HepG2 (cell line): ENCODE measurements around the gene FZD7. TPM values are rescaled to one million over a fixed set of nuclear protein-coding genes. Genes with fewer than 3 reads are reported as not detected.

ENCODE experiments used
- ATAC-seq: fragments of 200-7000 bp; cut with Tn5 transposase; 3 replicates; pipeline ENCODE4 v1.9.1; 2020; ENCODE audit warnings: mild to moderate bottlenecking, moderate library complexity
- BruUV-seq: library from RNA; stranded (reverse); fragments of 400-500 nt; replicated peaks from 2 replicates; lab custom pipeline; 2021; lab: Mats Ljungman, UMichigan
- CTCF ChIA-PET: fragments of 300-600 bp; formaldehyde crosslinking; extraction: SDS; loops from one replicate; lab custom pipeline; 2021; ENCODE audit warnings: low total read pairs, inconsistent platforms, low intra/inter-chr PET ratio; lab: Yijun Ruan, JAX
- POLR2A ChIA-PET: fragments of 350-600 bp; sonication (Branson Sonifier 250); formaldehyde crosslinking; loops from one replicate; lab custom pipeline; 2020; ENCODE audit warnings: antibody characterized with exemption, inconsistent platforms; lab: Yijun Ruan, JAX
- DNase-seq: peaks from one replicate; pipeline ENCODE4 v3.0.0-alpha.2; 2015; ENCODE audit warnings: low spot score
- FAIRE-seq: peaks from 3 replicates; lab custom pipeline; 2011; peaks lifted over from hg19 to GRCh38; lab: Jason Lieb, UNC
- H2AFZ ChIP-seq: one replicate; pipeline ENCODE4 v1.6.1; 2011; ENCODE audit warnings: low read length, inconsistent platforms
- H3K27ac ChIP-seq: fragments of 300-600 bp; 3 replicates; pipeline ENCODE4 v1.8.0; 2011; ENCODE audit warnings: mixed run types, mild to moderate bottlenecking, mixed read lengths, low read length, inconsistent platforms; ENCODE audit not compliant: insufficient read depth; ENCODE audit errors: extremely low read length
- H3K27me3 ChIP-seq, 2 experiments: fragments of 200-600 bp in 1 of 2; 2 replicates in 1 of 2; 3 replicates in 1 of 2; pipeline versions ENCODE4 v1.6.0 to v1.8.0; 2011; ENCODE audit warnings: low read length in 2 of 2, mild to moderate bottlenecking in 2 of 2, moderate library complexity in 2 of 2, inconsistent platforms in 1 of 2; ENCODE audit not compliant: insufficient read depth in 2 of 2, control insufficient read depth in 1 of 2
- H3K36me3 ChIP-seq, 2 experiments: fragments of 200-600 bp in 1 of 2; replicated peaks in 1 of 2; 2 replicates in 1 of 2; 3 replicates in 1 of 2; pipeline versions ENCODE4 v1.5.1 to v1.8.0; 2011; ENCODE audit warnings: low read length in 2 of 2, inconsistent platforms in 1 of 2; ENCODE audit not compliant: insufficient read depth in 2 of 2, control insufficient read depth in 1 of 2
- H3K4me1 ChIP-seq: 2 replicates; pipeline ENCODE4 v1.5.1; 2012; ENCODE audit warnings: low read length, inconsistent platforms; ENCODE audit not compliant: insufficient read depth
- H3K4me2 ChIP-seq: 2 replicates; pipeline ENCODE4 v1.6.0; 2011; ENCODE audit warnings: low read depth, low read length, inconsistent platforms
- H3K4me3 ChIP-seq, 3 experiments: fragments of 200-600 bp in 1 of 3; sonication (generic), shearing (Covaris generic) in 1 of 3; replicated peaks in 1 of 3; 2 replicates each; pipeline ENCODE4 v1.5.1; 2011 to 2016; ENCODE audit warnings: low read length in 3 of 3, inconsistent platforms in 2 of 3, low read depth in 2 of 3, mild to moderate bottlenecking in 2 of 3, control low read depth in 1 of 3, mixed read lengths in 1 of 3; ENCODE audit not compliant: insufficient read depth in 1 of 3
- H3K79me2 ChIP-seq: one replicate; pipeline ENCODE4 v1.6.1; 2011; ENCODE audit warnings: low read length, inconsistent platforms; ENCODE audit not compliant: insufficient read depth
- H3K9ac ChIP-seq: 2 replicates; pipeline ENCODE4 v1.6.0; 2011; ENCODE audit warnings: mild to moderate bottlenecking, low read depth, low read length, inconsistent platforms; ENCODE audit not compliant: insufficient read depth
- H3K9me3 ChIP-seq: 2 replicates; pipeline ENCODE4 v1.5.1; 2012; ENCODE audit warnings: mild to moderate bottlenecking, low read length
- H4K20me1 ChIP-seq: 2 replicates; pipeline ENCODE4 v1.6.0; 2011; ENCODE audit warnings: inconsistent platforms, mild to moderate bottlenecking, low read length, moderate library complexity; ENCODE audit not compliant: insufficient read depth
- HOXA3 ChIP-seq: sonication (generic); formaldehyde crosslinking; IDR thresholded peaks from 2 replicates; pipeline ENCODE4 v1.5.0; 2020; ENCODE audit warnings: missing genetic modification reagents
- MTF2 ChIP-seq: sonication (generic); formaldehyde crosslinking; IDR thresholded peaks from 2 replicates; pipeline ENCODE4 v1.5.0; 2020; ENCODE audit warnings: missing genetic modification reagents, borderline replicate concordance
- SOX6 ChIP-seq, 2 experiments: fragments of 450-650 bp in 1 of 2; sonication (generic) in 1 of 2; formaldehyde crosslinking in 1 of 2; IDR thresholded peaks; 2 replicates each; pipeline versions ENCODE4 v1.4.0 to v1.6.1; 2017 to 2020; ENCODE audit warnings: antibody characterized with exemption in 1 of 2, mild to moderate bottlenecking in 1 of 2, missing genetic modification reagents in 1 of 2
- ZNF260 ChIP-seq: sonication (generic); formaldehyde crosslinking; IDR thresholded peaks from 2 replicates; pipeline ENCODE4 v1.4.0; 2020; ENCODE audit warnings: missing genetic modification reagents, low read depth, mild to moderate bottlenecking, borderline replicate concordance
- ZNF616 ChIP-seq: sonication (generic); formaldehyde crosslinking; IDR thresholded peaks from 2 replicates; pipeline ENCODE4 v1.5.0; 2020; ENCODE audit warnings: low read depth, mild to moderate bottlenecking, missing genetic modification reagents
- WGBS: methylation state at CpG from one replicate; pipeline ENCODE4 v1.1.6; 2017; ENCODE audit warnings: low lambda C conversion rate; 5-methylcytosine and 5-hydroxymethylcytosine counted together
- in situ Hi-C: cut with HindIII; loops from 2 replicates; pipeline ENCODE4 v1.10.0; 2017; ENCODE audit warnings: low pct_unique_long_range_greater_than_20kb; ENCODE audit not compliant: extremely low pct_ligation_motif_present
- intact Hi-C: fragments of 100-400 bp; cut with micrococcal nuclease; formaldehyde crosslinking; loops from one replicate; pipeline ENCODE4 v1.10.0; 2022; ENCODE audit not compliant: unreplicated experiment
- polyA plus RNA-seq, 8 experiments: library from polyadenylated mRNA; depleted of rRNA in 3 of 8; stranded (reverse) in 7 of 8; unstranded in 1 of 8; fragments of >200 nt; fragmentation: Illumina TruSeq in 4 of 8; extraction: Trizol in 4 of 8; gene quantifications; 2 replicates each; pipeline versions ENCODE4 v1.2.1 to v1.2.3, GENCODE V29; 2011 to 2016; ENCODE audit warnings: low read depth in 4 of 8, missing spikeins in 1 of 8, mixed read lengths in 1 of 8; ENCODE audit not compliant: insufficient read depth in 1 of 8
- total RNA-seq, 5 experiments: library from RNA; depleted of rRNA; stranded (reverse); fragments of >200 nt; fragmentation: Illumina TruSeq; extraction: Trizol; gene quantifications; 2 replicates each; pipeline ENCODE4 v1.2.3, GENCODE V29; 2016; ENCODE audit warnings: low read depth in 1 of 5
- TF ChIP-seq, protein P1 (sequence below): sonication (generic); formaldehyde crosslinking; IDR thresholded peaks from 2 replicates; pipeline ENCODE4 v1.9.0; 2021; ENCODE audit warnings: missing genetic modification reagents, borderline replicate concordance
- TF ChIP-seq, protein P2 (sequence below): sonication (generic); formaldehyde crosslinking; IDR thresholded peaks from 2 replicates; pipeline ENCODE4 v1.5.0; 2020; ENCODE audit warnings: missing genetic modification reagents
- TF ChIP-seq, protein P3 (sequence below): sonication (generic); formaldehyde crosslinking; IDR thresholded peaks from 2 replicates; pipeline ENCODE4 v1.4.0; 2020; ENCODE audit warnings: missing genetic modification reagents
- TF ChIP-seq, protein P4 (sequence below): sonication (generic); formaldehyde crosslinking; IDR thresholded peaks from 2 replicates; pipeline ENCODE4 v1.5.0; 2020; ENCODE audit warnings: mild to moderate bottlenecking, missing genetic modification reagents

Gene FZD7
- total and polyA plus RNA-seq, 2 of the 13 experiments (the other 11 are each of a cell fraction or from before 2014, with no cell fraction given), result 0.13 to 0.38 TPM

DNA sequence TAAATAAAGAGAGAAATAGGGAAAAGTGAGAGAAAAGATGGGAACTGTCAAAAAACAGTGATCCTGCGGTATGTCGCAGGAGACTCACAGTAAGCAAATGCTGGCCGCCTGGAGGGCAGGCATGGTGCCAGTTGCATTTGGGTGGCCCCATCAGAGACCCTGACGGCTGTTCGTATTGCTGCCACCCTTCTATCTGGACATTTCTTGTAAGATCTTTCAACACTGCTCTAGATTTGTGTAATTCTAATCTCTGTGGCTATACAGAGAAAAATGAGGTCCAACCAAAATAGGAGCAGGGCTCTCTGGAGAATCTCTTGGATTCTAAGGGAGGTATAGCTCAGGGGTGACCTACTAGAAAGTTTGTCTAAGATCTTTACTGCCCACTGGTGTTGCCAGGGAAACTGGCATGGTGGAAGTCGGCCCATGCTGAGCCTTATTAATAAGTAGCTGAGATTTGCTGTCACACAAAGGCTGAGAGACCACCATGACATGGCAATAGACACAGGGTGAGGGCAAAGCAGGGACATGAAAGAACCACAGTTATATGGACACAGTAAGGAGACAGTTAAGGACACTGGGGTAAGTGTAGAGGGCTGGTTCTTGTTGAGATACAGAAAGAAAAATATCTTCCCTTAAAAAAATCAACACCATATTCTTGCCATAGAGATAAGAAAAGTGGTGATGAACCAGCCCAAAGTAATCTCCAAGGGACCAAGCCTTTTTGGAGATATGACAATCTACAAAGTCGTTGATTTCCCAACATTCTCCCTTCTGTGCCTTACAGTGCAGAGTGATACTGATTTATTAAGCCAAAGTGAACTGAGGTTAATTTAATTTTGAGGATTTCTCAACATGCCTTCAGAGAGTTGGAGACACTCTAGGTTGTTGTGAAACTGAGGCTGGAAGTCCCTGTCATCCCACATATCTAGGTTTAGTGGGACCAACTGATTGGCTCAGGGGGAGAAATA lies 26.4 kb upstream of the FZD7 start (continued):
- TF ChIP-seq, protein P1, sequence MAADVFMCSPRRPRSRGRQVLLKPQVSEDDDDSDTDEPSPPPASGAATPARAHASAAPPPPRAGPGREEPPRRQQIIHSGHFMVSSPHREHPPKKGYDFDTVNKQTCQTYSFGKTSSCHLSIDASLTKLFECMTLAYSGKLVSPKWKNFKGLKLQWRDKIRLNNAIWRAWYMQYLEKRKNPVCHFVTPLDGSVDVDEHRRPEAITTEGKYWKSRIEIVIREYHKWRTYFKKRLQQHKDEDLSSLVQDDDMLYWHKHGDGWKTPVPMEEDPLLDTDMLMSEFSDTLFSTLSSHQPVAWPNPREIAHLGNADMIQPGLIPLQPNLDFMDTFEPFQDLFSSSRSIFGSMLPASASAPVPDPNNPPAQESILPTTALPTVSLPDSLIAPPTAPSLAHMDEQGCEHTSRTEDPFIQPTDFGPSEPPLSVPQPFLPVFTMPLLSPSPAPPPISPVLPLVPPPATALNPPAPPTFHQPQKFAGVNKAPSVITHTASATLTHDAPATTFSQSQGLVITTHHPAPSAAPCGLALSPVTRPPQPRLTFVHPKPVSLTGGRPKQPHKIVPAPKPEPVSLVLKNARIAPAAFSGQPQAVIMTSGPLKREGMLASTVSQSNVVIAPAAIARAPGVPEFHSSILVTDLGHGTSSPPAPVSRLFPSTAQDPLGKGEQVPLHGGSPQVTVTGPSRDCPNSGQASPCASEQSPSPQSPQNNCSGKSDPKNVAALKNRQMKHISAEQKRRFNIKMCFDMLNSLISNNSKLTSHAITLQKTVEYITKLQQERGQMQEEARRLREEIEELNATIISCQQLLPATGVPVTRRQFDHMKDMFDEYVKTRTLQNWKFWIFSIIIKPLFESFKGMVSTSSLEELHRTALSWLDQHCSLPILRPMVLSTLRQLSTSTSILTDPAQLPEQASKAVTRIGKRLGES (CRISPR knock-in tag), result no peak
- TF ChIP-seq, protein P2, sequence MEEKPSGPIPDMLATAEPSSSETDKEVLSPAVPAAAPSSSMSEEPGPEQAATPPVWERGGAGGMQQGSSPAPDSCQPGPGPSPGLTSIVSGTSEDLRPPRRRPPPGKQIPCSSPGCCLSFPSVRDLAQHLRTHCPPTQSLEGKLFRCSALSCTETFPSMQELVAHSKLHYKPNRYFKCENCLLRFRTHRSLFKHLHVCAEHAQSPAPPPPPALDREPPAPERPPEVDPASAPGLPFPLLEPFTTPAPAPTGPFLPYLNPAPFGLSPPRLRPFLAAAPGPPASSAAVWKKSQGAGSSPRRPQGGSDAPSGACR, result no peak

DNA sequence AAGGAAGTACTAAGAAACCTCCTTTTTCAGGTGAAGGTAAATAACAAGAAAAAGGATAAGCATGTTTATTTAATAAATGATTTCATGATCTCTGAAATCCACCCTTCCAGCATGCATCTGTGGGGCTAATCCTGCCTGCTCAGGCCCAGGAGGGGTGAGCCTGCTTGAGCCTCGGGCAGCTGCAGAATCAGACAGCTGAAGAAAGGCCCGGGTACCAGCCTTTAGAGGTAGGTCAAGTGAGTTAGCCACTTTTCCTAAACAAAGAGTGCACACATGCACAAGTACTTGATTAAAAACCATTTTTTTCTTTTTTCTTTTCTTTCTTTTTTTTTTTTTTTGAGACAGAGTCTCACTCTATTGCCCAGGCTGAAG lies 25.7 kb upstream of the FZD7 start:
- POLR2A ChIA-PET, result no interaction called here

More for the DNA sequence above, 25.7 kb upstream of the FZD7 start:
- Histone ChIP-seq H3K4me2 (no peak overlapping the region), H4K20me1 (no peaks in the 10 kb centered on the region), H3K27ac (no peak overlapping the region), H3K9me3 (no peaks in the 10 kb centered on the region), H3K9ac (no peak overlapping the region), H3K36me3 (no peaks in the 10 kb centered on the region), H2AFZ (no peak overlapping the region), H3K27me3 (peaks cover 0 to 12% of the 10 kb centered on the region in 2 experiments; a peak in 3 of 5 replicates), H3K4me1 (no peaks in the 10 kb centered on the region), H3K4me3 (no peak overlapping the region), H3K79me2 (no peaks in the 10 kb centered on the region)
- in situ Hi-C loops, result no loop called here
- TF ChIP-seq, protein P3, sequence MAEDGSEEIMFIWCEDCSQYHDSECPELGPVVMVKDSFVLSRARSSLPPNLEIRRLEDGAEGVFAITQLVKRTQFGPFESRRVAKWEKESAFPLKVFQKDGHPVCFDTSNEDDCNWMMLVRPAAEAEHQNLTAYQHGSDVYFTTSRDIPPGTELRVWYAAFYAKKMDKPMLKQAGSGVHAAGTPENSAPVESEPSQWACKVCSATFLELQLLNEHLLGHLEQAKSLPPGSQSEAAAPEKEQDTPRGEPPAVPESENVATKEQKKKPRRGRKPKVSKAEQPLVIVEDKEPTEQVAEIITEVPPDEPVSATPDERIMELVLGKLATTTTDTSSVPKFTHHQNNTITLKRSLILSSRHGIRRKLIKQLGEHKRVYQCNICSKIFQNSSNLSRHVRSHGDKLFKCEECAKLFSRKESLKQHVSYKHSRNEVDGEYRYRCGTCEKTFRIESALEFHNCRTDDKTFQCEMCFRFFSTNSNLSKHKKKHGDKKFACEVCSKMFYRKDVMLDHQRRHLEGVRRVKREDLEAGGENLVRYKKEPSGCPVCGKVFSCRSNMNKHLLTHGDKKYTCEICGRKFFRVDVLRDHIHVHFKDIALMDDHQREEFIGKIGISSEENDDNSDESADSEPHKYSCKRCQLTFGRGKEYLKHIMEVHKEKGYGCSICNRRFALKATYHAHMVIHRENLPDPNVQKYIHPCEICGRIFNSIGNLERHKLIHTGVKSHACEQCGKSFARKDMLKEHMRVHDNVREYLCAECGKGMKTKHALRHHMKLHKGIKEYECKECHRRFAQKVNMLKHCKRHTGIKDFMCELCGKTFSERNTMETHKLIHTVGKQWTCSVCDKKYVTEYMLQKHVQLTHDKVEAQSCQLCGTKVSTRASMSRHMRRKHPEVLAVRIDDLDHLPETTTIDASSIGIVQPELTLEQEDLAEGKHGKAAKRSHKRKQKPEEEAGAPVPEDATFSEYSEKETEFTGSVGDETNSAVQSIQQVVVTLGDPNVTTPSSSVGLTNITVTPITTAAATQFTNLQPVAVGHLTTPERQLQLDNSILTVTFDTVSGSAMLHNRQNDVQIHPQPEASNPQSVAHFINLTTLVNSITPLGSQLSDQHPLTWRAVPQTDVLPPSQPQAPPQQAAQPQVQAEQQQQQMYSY (CRISPR knock-in tag), result no peak
- TF ChIP-seq ZNF616 (CRISPR knock-in tag) (no peak), ZNF260 (CRISPR knock-in tag) (no peak), HOXA3 (CRISPR knock-in tag) (no peak), SOX6 (IDR thresholded peaks at IDR 0.05) (no peak), SOX6 (CRISPR knock-in tag; IDR thresholded peaks at IDR 0.05) (no peak), MTF2 (CRISPR knock-in tag) (no peak)
- TF ChIP-seq, protein P4, sequence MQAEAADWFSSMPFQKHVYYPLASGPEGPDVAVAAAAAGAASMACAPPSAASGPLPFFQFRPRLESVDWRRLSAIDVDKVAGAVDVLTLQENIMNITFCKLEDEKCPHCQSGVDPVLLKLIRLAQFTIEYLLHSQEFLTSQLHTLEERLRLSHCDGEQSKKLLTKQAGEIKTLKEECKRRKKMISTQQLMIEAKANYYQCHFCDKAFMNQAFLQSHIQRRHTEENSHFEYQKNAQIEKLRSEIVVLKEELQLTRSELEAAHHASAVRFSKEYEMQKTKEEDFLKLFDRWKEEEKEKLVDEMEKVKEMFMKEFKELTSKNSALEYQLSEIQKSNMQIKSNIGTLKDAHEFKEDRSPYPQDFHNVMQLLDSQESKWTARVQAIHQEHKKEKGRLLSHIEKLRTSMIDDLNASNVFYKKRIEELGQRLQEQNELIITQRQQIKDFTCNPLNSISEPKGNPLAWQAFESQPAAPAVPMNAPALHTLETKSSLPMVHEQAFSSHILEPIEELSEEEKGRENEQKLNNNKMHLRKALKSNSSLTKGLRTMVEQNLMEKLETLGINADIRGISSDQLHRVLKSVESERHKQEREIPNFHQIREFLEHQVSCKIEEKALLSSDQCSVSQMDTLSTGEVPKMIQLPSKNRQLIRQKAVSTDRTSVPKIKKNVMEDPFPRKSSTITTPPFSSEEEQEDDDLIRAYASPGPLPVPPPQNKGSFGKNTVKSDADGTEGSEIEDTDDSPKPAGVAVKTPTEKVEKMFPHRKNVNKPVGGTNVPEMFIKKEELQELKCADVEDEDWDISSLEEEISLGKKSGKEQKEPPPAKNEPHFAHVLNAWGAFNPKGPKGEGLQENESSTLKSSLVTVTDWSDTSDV (CRISPR knock-in tag), result no peak
- no peak for FAIRE-seq
- ATAC-seq, result no peak
- intact Hi-C loops, result no loop called here
- DNase-seq, result no peak
- BruUV-seq, result no TSS peak
- 0% methylated on average over 2 of the region's 2 CpGs for WGBS
- CTCF ChIA-PET, result no interaction called here
